ENCODE data around the gene SCN2B.
"Not testable (repeated sequence)": the region's sequence is repeated elsewhere in the genome, so short reads cannot be mapped to it uniquely, and the experiment has no call there.

DNA sequence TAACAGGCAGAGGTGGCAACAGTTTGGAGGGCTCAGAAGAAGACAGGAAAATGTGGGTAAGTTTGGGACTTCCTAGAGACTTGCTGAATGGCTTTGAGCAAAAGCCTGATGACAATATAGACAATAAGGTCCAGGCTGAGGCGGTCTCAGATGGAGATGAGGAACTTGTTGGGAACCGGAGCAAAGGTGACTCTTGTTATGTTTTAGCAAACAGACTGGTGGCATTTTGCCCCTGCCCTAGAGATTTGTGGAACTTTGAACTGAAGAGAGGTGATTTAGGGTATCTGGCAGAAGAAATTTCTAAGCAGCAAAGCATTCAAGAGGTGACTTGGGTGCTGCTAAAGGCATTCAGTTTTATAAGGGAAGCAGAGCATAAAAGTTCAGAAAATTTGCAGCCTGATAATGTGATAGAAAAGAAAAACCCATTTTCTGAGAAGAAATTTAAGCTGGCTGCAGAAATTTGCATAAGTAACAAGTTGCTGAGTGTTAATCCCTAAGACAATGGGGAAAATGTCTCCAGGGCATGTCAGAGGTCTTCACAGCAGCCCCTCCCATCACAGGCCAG is 14.6 kb upstream of the SCN2B start:
- TF ChIP-seq, protein P1, sequence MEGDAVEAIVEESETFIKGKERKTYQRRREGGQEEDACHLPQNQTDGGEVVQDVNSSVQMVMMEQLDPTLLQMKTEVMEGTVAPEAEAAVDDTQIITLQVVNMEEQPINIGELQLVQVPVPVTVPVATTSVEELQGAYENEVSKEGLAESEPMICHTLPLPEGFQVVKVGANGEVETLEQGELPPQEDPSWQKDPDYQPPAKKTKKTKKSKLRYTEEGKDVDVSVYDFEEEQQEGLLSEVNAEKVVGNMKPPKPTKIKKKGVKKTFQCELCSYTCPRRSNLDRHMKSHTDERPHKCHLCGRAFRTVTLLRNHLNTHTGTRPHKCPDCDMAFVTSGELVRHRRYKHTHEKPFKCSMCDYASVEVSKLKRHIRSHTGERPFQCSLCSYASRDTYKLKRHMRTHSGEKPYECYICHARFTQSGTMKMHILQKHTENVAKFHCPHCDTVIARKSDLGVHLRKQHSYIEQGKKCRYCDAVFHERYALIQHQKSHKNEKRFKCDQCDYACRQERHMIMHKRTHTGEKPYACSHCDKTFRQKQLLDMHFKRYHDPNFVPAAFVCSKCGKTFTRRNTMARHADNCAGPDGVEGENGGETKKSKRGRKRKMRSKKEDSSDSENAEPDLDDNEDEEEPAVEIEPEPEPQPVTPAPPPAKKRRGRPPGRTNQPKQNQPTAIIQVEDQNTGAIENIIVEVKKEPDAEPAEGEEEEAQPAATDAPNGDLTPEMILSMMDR (IDR thresholded peaks at IDR 0.05): not testable (repeated sequence)
- TF ChIP-seq POLR2A (IDR thresholded peaks at IDR 0.05); EP300 (IDR thresholded peaks at IDR 0.05; ENCODE audit: low read depth): not testable (repeated sequence)

All from transverse colon (tissue), 3 donors.